ENCODE measurements around the gene TMEM186.

GRCh38 chr16:8798174-8798527, 712 bp upstream of the TMEM186 start:
- TF ChIP-seq POLR2A (IDR thresholded peaks at IDR 0.05; ENCODE audit: low read length) = no peak
- no peak for TF ChIP-seq GATA1 (IDR thresholded peaks at IDR 0.05; ENCODE audit: low read depth, low read length)

Data from erythroblast (primary cell).